IMR-90 (cell line): ENCODE data around the gene STXBP6. TPM values are rescaled to one million over a fixed set of nuclear protein-coding genes. Genes with fewer than 3 reads are reported as not detected.

Source experiments
- ATAC-seq: fragments of 200-7000 bp; cut with Tn5 transposase; 2 replicates; pipeline ENCODE4 v1.9.1; 2020; ENCODE audit warnings: low read depth, mild to moderate bottlenecking, moderate library complexity
- BruUV-seq: library from RNA; stranded (reverse); fragments of 400-500 nt; replicated peaks from 2 replicates; lab custom pipeline; 2021; lab: Mats Ljungman, UMichigan
- CTCF ChIA-PET: fragments of 300-600 bp; formaldehyde crosslinking; extraction: SDS; loops from one replicate; lab custom pipeline; 2021; ENCODE audit warnings: antibody characterized with exemption; lab: Yijun Ruan, JAX
- POLR2A ChIA-PET: fragments of 300-600 bp; sonication (Branson Sonifier 250); formaldehyde crosslinking; loops from one replicate; lab custom pipeline; 2022; ENCODE audit warnings: antibody characterized with exemption; ENCODE audit not compliant: unreplicated experiment; lab: Charles Lee
- DNase-seq: peaks from one replicate; pipeline ENCODE4 v3.0.0; 2013
- H2AFZ ChIP-seq: replicated peaks from 2 replicates; pipeline ENCODE3; 2013; ENCODE audit warnings: low read length, mild to moderate bottlenecking; ENCODE audit not compliant: poor library complexity
- H2AK5ac ChIP-seq: 2 replicates; pipeline ENCODE4 v1.6.1; 2013; ENCODE audit warnings: low read depth, low read length, inconsistent platforms
- H2AK9ac ChIP-seq: replicated peaks from 2 replicates; pipeline ENCODE3; 2013; ENCODE audit warnings: mild to moderate bottlenecking, low read depth, low read length, moderate library complexity; ENCODE audit not compliant: poor library complexity
- H2BK120ac ChIP-seq: 2 replicates; pipeline ENCODE4 v1.6.1; 2013; ENCODE audit warnings: low read depth, low read length, inconsistent platforms
- H2BK15ac ChIP-seq: 3 replicates; pipeline ENCODE4 v1.6.1; 2013; ENCODE audit warnings: low read depth, low read length, inconsistent platforms
- H2BK20ac ChIP-seq: 2 replicates; pipeline ENCODE4 v1.6.1; 2013; ENCODE audit warnings: low read depth, mild to moderate bottlenecking, inconsistent platforms, low read length, moderate library complexity
- H2BK5ac ChIP-seq: 2 replicates; pipeline ENCODE4 v1.6.1; 2013; ENCODE audit warnings: mild to moderate bottlenecking, low read depth, low read length, inconsistent platforms; ENCODE audit not compliant: poor library complexity, severe bottlenecking
- H3K14ac ChIP-seq: replicated peaks from 2 replicates; pipeline ENCODE4 v1.6.1; 2013; ENCODE audit warnings: low read depth, low read length, inconsistent platforms
- H3K18ac ChIP-seq: 2 replicates; pipeline ENCODE4 v1.6.1; 2013; ENCODE audit warnings: low read depth, low read length, control low read depth
- H3K23ac ChIP-seq: 2 replicates; pipeline ENCODE4 v1.6.1; 2013; ENCODE audit warnings: low read depth, low read length, inconsistent platforms
- H3K27ac ChIP-seq: 2 replicates; pipeline ENCODE4 v1.5.1; 2013; ENCODE audit warnings: mild to moderate bottlenecking, control low read depth, low read length; ENCODE audit not compliant: insufficient read depth
- H3K27me3 ChIP-seq: 2 replicates; pipeline ENCODE4 v1.6.1; 2013; ENCODE audit warnings: low read length; ENCODE audit not compliant: control insufficient read depth, insufficient read depth
- H3K36me3 ChIP-seq: 2 replicates; pipeline ENCODE4 v1.6.1; 2013; ENCODE audit warnings: low read length, mixed read lengths; ENCODE audit not compliant: control insufficient read depth, insufficient read depth
- H3K4ac ChIP-seq: 2 replicates; pipeline ENCODE4 v1.6.1; 2013; ENCODE audit warnings: low read depth, low read length, inconsistent platforms
- H3K4me1 ChIP-seq: 2 replicates; pipeline ENCODE4 v1.6.1; 2013; ENCODE audit warnings: low read length, mixed read lengths; ENCODE audit not compliant: control insufficient read depth, insufficient read depth
- H3K4me2 ChIP-seq: 2 replicates; pipeline ENCODE4 v1.6.1; 2013; ENCODE audit warnings: low read depth, mild to moderate bottlenecking, control low read depth, low read length, moderate library complexity
- H3K4me3 ChIP-seq: 2 replicates; pipeline ENCODE4 v1.5.1; 2013; ENCODE audit warnings: low read depth, mild to moderate bottlenecking, control low read depth, low read length, moderate library complexity; ENCODE audit not compliant: insufficient read depth
- H3K56ac ChIP-seq: 2 replicates; pipeline ENCODE4 v1.6.1; 2013; ENCODE audit warnings: low read length, inconsistent platforms; ENCODE audit not compliant: insufficient read depth; ENCODE audit errors: extremely low read depth
- H3K79me1 ChIP-seq, 2 experiments: 2 replicates each; pipeline ENCODE4 v1.6.1; 2013; ENCODE audit warnings: low read length in 2 of 2, inconsistent platforms in 1 of 2, low read depth in 1 of 2
- H3K9ac ChIP-seq: 2 replicates; pipeline ENCODE4 v1.6.1; 2013; ENCODE audit warnings: low read depth, low read length, control low read depth
- H3K9me1 ChIP-seq: 2 replicates; pipeline ENCODE4 v1.6.1; 2013; ENCODE audit warnings: low read length, inconsistent platforms; ENCODE audit not compliant: insufficient read depth
- H3K9me3 ChIP-seq: 2 replicates; pipeline ENCODE4 v1.6.1; 2013; ENCODE audit warnings: low read length; ENCODE audit not compliant: control insufficient read depth, insufficient read depth
- H4K20me1 ChIP-seq: 2 replicates; pipeline ENCODE4 v1.6.1; 2013; ENCODE audit warnings: low read length, inconsistent platforms; ENCODE audit not compliant: insufficient read depth
- H4K5ac ChIP-seq: 2 replicates; pipeline ENCODE4 v1.6.1; 2013; ENCODE audit warnings: mild to moderate bottlenecking, low read depth, low read length, control low read depth
- H4K8ac ChIP-seq, 2 experiments: 2 replicates each; pipeline ENCODE4 v1.6.1; 2013; ENCODE audit warnings: low read depth in 2 of 2, low read length in 2 of 2, control low read depth in 1 of 2, inconsistent platforms in 1 of 2
- H4K91ac ChIP-seq: 2 replicates; pipeline ENCODE4 v1.6.1; 2013; ENCODE audit warnings: low read depth, low read length, inconsistent platforms; ENCODE audit not compliant: insufficient read depth
- BHLHE40 ChIP-seq: fragments of 150-350 bp; IDR thresholded peaks from 2 replicates; pipeline ENCODE4 v1.6.1; 2016; ENCODE audit warnings: mild to moderate bottlenecking, low read depth, low read length
- CEBPB ChIP-seq: IDR thresholded peaks from 2 replicates; pipeline ENCODE4 v1.6.1; 2012; ENCODE audit warnings: low read depth, low read length, improper control_type of control experiment
- CHD1 ChIP-seq: IDR thresholded peaks from 2 replicates; pipeline ENCODE4 v1.6.1; 2012; ENCODE audit warnings: low read depth, low read length, improper control_type of control experiment
- FOS ChIP-seq: fragments of 150-350 bp; IDR thresholded peaks from 2 replicates; pipeline ENCODE4 v1.6.1; 2016; ENCODE audit warnings: low read depth, low read length
- MAFK ChIP-seq: IDR thresholded peaks from 2 replicates; pipeline ENCODE4 v1.6.1; 2012; ENCODE audit warnings: low read depth, low read length, improper control_type of control experiment
- MAZ ChIP-seq: IDR thresholded peaks from 2 replicates; pipeline ENCODE4 v1.6.1; 2012; ENCODE audit warnings: low read depth, mild to moderate bottlenecking, low read length, improper control_type of control experiment, moderate library complexity, borderline replicate concordance
- MXI1 ChIP-seq: IDR thresholded peaks from 2 replicates; pipeline ENCODE4 v1.6.1; 2012; ENCODE audit warnings: low read depth, mild to moderate bottlenecking, low read length, moderate library complexity, borderline replicate concordance
- NFE2L2 ChIP-seq: fragments of 150-350 bp; IDR thresholded peaks from 2 replicates; pipeline ENCODE4 v1.6.1; 2016; ENCODE audit warnings: low read depth, mild to moderate bottlenecking, low read length
- POLR2A ChIP-seq: IDR thresholded peaks from 2 replicates; pipeline ENCODE4 v1.6.1; 2012; ENCODE audit warnings: mild to moderate bottlenecking, low read depth, low read length
- RAD21 ChIP-seq: IDR thresholded peaks from 2 replicates; pipeline ENCODE4 v1.6.1; 2012; ENCODE audit warnings: low read length, improper control_type of control experiment
- RCOR1 ChIP-seq: IDR thresholded peaks from 2 replicates; pipeline ENCODE4 v1.6.1; 2012; ENCODE audit warnings: mild to moderate bottlenecking, low read length, improper control_type of control experiment; ENCODE audit not compliant: insufficient replicate concordance
- RFX5 ChIP-seq: IDR thresholded peaks from 2 replicates; pipeline ENCODE4 v1.8.0; 2012; ENCODE audit warnings: low read depth, mild to moderate bottlenecking, low read length, moderate library complexity
- SMC3 ChIP-seq: fragments of 150-350 bp; IDR thresholded peaks from 2 replicates; pipeline ENCODE4 v1.6.1; 2016; ENCODE audit warnings: low read depth, mild to moderate bottlenecking, antibody characterized with exemption, low read length, moderate library complexity
- USF2 ChIP-seq: fragments of 150-350 bp; IDR thresholded peaks from 2 replicates; pipeline ENCODE4 v1.6.1; 2017; ENCODE audit warnings: mild to moderate bottlenecking, antibody characterized with exemption, low read length, low read depth
- WGBS, 2 experiments: methylation state at CpG; one replicate each; pipeline versions ENCODE4 v1.1.5 to v1.1.7; 2013; ENCODE audit warnings: missing lambda C conversion rate in 2 of 2; ENCODE audit not compliant: insufficient read length in 1 of 2; ENCODE audit errors: extremely low coverage in 2 of 2; 5-methylcytosine and 5-hydroxymethylcytosine counted together
- dilution Hi-C: fragments of 300-500 bp; cut with HindIII; formaldehyde crosslinking; loops from one replicate; pipeline ENCODE4 v1.14.3; 2018; ENCODE audit warnings: low sequenced_read_pairs; ENCODE audit not compliant: unreplicated experiment
- in situ Hi-C: fragments of 300-500 bp; cut with MboI; formaldehyde crosslinking; loops from 3 replicates; pipeline ENCODE4 v1.14.3; 2019; ENCODE audit warnings: low sequenced_read_pairs, inconsistent platforms, mixed read lengths
- intact Hi-C: fragments of 100-400 bp; cut with micrococcal nuclease; formaldehyde crosslinking; loops from 2 replicates; pipeline ENCODE4 v1.10.0; 2022
- polyA plus RNA-seq, 3 experiments: library from polyadenylated mRNA; depleted of rRNA; stranded (reverse); fragments of >200 nt; gene quantifications; 2 replicates each; pipeline ENCODE4 v1.2.3, GENCODE V29; 2012; ENCODE audit warnings: low replicate concordance in 1 of 3
- total RNA-seq: library from RNA; depleted of rRNA; stranded (reverse); fragments of >200 nt; gene quantifications from 2 replicates; pipeline ENCODE4 v1.2.3, GENCODE V29; 2012
- TF ChIP-seq, protein P1 (sequence below): fragments of 150-350 bp; IDR thresholded peaks from 2 replicates; pipeline ENCODE4 v1.6.1; 2016; ENCODE audit warnings: low read depth, mild to moderate bottlenecking, low read length, moderate library complexity, borderline replicate concordance
- TF ChIP-seq, protein P2 (sequence below): conservative IDR thresholded peaks from 2 replicates; pipeline ENCODE4 v1.5.1; 2012; ENCODE audit warnings: mild to moderate bottlenecking, low read depth, low read length, improper control_type of control experiment

The STXBP6 gene
- total and polyA plus RNA-seq, 2 of the 4 experiments (the other 2 are of a cell fraction), result 14.2 to 14.3 TPM

GRCh38 chr14:24813819-24814259 is 236.1 kb downstream of the STXBP6 start:
- ChIA-PET POLR2A (no interaction called here), CTCF (no interaction called here)
- Histone ChIP-seq H3K56ac (no peak overlapping the region), H3K9ac (no peak overlapping the region), H3K27ac (no peak overlapping the region), H3K36me3 (no peaks in the 10 kb centered on the region), H3K4me3 (no peak overlapping the region), H4K5ac (no peak overlapping the region), H3K23ac (no peak overlapping the region), H2AFZ (no peak overlapping the region), H3K27me3 (no peaks in the 10 kb centered on the region), H2BK20ac (no peak overlapping the region), H3K9me3 (no peaks in the 10 kb centered on the region), H3K14ac (no peak overlapping the region), H2AK5ac (no peak overlapping the region), H4K91ac (no peak overlapping the region), H2BK5ac (no peak overlapping the region), H3K4ac (no peak overlapping the region), H3K18ac (no peak overlapping the region), H2BK120ac (no peak overlapping the region), H4K20me1 (no peaks in the 10 kb centered on the region), H4K8ac (no peak overlapping the region), H2AK9ac (no peak overlapping the region), H2BK15ac (no peak overlapping the region), H3K4me1 (peaks cover 2% of the 10 kb centered on the region; the same call in 1 of the 2 replicates), H3K9me1 (no peaks in the 10 kb centered on the region), H3K79me1 (no peaks in the 10 kb centered on the region), H3K4me2 (no peak overlapping the region)
- in situ Hi-C loops, result no loop called here
- no TSS peak for BruUV-seq
- intact Hi-C loops, result no loop called here
- dilution Hi-C loops, result no loop called here
- DNase-seq (no peak), ATAC-seq (no peak)
- no peak for TF ChIP-seq FOS
- no peak for TF ChIP-seq MAZ
- TF ChIP-seq POLR2A, result no peak
- TF ChIP-seq, protein P1, sequence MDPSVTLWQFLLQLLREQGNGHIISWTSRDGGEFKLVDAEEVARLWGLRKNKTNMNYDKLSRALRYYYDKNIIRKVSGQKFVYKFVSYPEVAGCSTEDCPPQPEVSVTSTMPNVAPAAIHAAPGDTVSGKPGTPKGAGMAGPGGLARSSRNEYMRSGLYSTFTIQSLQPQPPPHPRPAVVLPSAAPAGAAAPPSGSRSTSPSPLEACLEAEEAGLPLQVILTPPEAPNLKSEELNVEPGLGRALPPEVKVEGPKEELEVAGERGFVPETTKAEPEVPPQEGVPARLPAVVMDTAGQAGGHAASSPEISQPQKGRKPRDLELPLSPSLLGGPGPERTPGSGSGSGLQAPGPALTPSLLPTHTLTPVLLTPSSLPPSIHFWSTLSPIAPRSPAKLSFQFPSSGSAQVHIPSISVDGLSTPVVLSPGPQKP, result no peak
- no peak for TF ChIP-seq MAFK
- no peak for TF ChIP-seq RCOR1
- TF ChIP-seq, protein P2, sequence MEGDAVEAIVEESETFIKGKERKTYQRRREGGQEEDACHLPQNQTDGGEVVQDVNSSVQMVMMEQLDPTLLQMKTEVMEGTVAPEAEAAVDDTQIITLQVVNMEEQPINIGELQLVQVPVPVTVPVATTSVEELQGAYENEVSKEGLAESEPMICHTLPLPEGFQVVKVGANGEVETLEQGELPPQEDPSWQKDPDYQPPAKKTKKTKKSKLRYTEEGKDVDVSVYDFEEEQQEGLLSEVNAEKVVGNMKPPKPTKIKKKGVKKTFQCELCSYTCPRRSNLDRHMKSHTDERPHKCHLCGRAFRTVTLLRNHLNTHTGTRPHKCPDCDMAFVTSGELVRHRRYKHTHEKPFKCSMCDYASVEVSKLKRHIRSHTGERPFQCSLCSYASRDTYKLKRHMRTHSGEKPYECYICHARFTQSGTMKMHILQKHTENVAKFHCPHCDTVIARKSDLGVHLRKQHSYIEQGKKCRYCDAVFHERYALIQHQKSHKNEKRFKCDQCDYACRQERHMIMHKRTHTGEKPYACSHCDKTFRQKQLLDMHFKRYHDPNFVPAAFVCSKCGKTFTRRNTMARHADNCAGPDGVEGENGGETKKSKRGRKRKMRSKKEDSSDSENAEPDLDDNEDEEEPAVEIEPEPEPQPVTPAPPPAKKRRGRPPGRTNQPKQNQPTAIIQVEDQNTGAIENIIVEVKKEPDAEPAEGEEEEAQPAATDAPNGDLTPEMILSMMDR, result no peak
- TF ChIP-seq RFX5, result no peak
- no peak for TF ChIP-seq RAD21
- no peak for TF ChIP-seq USF2
- no peak for TF ChIP-seq CEBPB
- no peak for TF ChIP-seq SMC3
- no peak for TF ChIP-seq BHLHE40
- TF ChIP-seq MXI1, result no peak
- TF ChIP-seq CHD1, result no peak
- TF ChIP-seq NFE2L2, result no peak
- WGBS, 2 experiments, result 100% methylated on average over 1 of the region's 2 CpGs; no CpG with 5 or more reads in 1 of the 2 experiments
